Astrocyte (in vitro differentiated cells and primary cell): ENCODE results near the gene CLEC16A.

ENCODE experiments used
- EZH2 ChIP-seq: IDR thresholded peaks from 2 replicates; pipeline ENCODE4 v1.6.1; 2012; ENCODE audit warnings: mild to moderate bottlenecking, low read length, inconsistent platforms; ENCODE audit not compliant: insufficient read depth
- TF ChIP-seq, protein P1 (sequence below): IDR thresholded peaks from 2 replicates; pipeline ENCODE4 v1.5.1; 2011; ENCODE audit warnings: low read depth, mild to moderate bottlenecking, inconsistent platforms, low read length, moderate library complexity; ENCODE audit not compliant: insufficient read depth

DNA sequence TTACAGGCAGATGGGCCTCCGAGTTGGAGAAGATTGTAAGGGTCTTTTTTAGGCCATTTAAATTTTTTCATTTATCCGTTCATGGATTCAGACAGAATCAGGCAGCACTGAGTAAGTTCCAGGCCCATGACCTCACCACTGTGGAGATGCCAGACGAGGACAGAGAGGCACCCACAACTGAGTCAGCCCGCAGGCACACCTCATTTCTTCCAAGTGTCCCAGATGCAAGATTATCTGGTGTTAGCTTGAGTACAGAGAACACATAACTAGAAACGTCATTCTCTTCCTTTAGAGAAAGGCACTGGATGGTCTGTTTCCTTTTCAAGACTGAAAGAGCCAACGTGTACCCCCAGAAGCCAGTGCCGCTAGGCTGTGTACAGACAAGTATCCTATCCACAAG, 16.9 kb downstream of the CLEC16A start:
- TF ChIP-seq, protein P1, sequence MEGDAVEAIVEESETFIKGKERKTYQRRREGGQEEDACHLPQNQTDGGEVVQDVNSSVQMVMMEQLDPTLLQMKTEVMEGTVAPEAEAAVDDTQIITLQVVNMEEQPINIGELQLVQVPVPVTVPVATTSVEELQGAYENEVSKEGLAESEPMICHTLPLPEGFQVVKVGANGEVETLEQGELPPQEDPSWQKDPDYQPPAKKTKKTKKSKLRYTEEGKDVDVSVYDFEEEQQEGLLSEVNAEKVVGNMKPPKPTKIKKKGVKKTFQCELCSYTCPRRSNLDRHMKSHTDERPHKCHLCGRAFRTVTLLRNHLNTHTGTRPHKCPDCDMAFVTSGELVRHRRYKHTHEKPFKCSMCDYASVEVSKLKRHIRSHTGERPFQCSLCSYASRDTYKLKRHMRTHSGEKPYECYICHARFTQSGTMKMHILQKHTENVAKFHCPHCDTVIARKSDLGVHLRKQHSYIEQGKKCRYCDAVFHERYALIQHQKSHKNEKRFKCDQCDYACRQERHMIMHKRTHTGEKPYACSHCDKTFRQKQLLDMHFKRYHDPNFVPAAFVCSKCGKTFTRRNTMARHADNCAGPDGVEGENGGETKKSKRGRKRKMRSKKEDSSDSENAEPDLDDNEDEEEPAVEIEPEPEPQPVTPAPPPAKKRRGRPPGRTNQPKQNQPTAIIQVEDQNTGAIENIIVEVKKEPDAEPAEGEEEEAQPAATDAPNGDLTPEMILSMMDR, result no peak
- no peak for TF ChIP-seq EZH2
